Measurements from ENCODE around the gene LMBR1L.
A peak's percentile ranks its signal among the peaks of the same experiment; 100 is the strongest.

The LMBR1L gene

DNA sequence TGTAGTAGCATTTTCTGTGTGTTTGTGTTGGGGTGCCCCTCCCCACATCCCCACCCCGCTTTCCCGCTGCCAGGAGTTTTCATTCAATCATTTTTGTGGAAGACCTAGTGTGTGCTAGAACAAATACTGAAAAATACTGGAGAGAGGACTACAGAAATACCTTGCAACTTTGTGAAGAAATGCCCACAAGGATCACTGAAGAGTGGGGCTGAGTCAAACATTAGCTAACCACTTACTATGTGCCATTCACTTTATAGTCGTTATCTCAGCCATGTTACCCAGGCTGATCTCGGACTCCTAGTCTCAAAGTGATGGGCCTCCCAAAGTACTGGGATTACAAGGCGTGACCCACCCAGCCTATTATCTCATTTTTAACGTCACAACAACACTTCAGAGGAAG is 559 bp upstream of the LMBR1L start:
- no peak for DNase-seq (ENCODE audit: low spot score)

DNA sequence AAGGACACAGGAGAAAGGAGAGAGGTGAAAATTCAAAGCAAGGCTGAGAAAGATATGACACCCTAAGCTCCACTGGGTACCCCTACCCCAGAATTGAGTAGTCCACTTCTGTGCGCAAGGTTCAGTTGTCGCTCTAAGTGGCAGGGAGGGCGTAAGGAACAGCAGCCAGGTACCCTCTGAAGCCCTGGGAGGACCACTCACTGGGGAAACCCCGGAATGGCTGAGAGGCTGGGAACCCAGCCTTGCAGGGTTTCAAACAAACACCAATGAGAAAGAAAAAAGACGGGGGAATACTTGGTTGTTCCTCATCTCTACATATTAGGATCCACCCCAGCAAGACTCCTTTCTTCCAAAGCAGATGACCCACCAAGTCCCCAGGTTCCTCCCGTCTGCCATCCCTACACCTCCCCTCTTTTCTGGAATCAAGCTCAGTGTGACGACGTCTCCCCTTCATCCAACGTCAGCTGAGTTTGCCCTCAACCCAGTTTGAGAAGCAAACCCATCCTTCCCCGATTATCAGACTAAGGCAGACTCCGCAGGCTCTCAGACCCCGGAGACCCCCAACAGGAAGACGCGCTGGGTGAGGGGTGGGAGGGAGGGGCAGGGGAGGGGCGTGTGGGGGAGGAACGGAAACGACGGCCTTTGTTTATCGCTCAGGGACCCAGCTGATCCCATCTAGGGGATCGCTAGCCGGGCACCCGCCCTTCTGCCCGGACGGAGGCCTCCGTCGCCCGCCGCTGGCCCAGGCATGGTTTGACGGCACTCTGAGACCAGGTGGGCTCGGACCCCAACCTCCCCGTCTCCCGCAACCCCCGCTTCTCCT is 795 bp downstream of the LMBR1L start:
- DNase-seq (ENCODE audit: low spot score): no peak

DNA sequence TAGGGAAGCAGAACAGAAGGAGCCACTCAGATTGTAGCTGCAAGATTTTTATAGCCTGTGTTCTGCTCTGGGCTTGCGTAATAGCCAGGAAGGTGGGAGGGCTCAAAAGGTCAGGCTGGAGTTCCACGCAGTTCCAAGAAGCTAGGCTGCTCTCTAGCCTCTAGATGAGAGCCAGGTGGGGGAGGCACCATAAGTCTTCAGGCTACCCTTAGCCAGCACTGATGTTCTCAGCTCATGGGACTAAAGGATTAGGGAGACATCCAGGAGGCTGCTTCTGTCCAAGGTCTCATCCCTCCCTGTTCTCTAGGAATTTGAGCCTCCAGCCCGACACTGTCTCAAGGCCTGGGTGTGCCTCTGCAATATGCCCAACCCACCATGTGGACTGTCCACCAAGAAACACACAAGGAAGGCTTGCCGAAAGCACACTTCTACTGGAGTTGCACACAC is 1.7 kb downstream of the LMBR1L start:
- DNase-seq (ENCODE audit: low spot score): no peak

DNA sequence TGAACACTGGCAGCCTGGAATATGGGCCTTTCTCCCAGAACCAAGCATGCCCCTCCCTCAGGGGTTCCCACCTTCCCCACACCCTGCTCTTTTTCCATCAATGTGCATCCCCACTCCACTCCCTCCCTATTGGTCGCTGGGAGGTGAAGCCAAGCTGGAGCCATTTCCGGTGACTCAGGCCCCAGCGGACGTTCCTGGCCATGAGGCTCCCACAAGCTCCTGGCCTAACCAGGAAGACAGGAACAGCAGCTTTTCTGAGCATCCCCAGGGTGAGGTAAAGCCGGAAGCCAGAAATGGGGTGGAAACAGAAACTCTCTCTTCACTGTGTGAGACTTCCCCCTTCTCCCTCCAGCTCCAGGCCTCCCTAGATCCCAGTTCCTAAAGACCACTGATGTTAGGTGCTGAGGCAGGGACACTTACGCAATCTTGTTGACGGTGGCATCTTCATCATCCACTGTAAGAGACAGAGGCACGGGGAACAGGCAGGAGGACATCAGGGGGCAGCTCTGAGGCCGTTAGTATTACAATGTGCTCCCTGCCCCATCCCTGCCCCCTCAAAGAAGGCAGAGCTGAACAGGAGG is 5.1 kb downstream of the LMBR1L start:
- no peak for DNase-seq (ENCODE audit: low spot score)

DNA sequence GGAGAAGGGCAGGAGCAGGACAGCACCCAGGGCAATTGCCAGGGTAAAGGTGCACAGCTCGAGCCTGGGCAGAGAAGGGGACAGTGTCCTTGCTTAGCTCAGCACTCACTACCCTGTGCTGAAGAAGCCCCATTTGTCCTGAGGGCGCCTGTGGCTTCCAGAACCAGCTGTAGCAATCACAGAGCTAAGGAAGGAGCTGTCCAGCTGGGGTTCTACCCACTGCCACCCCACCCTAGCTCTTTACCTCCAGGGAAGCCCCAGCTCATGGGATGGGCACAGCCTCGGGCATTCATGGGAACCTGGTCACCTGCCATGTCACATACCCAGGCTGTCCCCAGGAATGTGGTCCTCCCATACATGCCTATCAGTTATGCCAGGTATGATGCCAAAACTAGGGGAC is 5.8 kb downstream of the LMBR1L start:
- no peak for DNase-seq (ENCODE audit: low spot score)

DNA sequence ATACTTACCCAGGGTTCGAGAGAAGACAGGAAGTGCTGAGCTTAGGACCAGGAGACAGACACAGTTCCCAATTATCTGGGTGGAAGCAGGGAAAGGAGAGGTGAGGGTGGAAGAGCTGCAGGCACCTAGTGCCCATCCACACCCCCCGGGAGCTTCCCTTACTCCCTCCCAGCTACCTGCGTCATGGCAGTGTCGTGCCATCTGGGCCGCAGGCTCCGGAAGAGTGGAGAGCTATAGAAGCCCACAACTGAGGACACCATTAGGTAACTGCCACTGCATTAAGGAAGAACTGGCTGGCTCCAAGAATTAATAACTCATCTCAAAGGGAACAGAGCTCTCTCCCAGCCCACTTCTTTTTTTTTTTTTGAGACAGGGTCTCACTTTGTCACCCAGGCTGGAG is 10.3 kb downstream of the LMBR1L start:
- no peak for DNase-seq (ENCODE audit: low spot score)

DNA sequence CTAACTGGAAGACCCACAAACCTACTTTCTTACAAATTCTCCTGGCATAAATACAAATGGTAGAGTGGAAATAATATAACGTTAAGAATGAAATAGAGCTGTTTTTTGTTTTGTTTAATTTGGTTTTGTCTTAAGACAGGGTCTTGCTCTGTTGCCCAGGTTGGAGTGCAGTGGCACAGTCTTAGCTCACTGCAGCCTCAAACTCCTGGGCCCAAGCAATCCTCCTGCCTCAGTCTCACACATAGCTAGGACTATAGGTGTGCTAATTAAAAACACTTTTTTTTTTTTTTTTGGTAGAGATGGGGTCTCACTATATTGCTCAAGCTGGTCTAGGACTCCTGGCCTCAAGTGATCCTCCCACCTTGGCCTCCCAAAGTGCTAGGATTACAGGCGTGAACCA is 11.9 kb downstream of the LMBR1L start:
- no peak for DNase-seq (ENCODE audit: low spot score)

DNA sequence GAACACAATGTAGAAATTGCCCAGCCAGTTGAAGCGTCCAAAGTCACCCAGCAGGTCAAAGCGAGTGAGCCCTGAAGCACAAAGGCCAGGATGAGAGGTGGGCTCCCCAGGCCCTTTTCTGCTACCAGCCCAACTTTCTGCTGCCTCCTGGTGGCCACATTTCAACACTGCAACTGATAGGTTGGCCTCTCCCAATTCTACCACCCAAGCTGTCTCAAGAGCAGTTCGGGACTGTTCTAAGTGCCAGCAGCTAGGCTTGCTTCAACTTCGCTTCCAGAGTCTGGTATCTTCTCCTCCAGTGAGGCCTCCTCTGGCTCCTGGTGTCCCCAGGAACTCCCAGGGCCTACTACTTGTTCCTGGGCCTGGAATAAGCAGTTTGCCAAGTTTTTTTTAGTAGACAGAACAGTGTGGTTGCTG is 12.6 kb downstream of the LMBR1L start:
- DNase-seq (ENCODE audit: low spot score): peak; percentile 58

DNA sequence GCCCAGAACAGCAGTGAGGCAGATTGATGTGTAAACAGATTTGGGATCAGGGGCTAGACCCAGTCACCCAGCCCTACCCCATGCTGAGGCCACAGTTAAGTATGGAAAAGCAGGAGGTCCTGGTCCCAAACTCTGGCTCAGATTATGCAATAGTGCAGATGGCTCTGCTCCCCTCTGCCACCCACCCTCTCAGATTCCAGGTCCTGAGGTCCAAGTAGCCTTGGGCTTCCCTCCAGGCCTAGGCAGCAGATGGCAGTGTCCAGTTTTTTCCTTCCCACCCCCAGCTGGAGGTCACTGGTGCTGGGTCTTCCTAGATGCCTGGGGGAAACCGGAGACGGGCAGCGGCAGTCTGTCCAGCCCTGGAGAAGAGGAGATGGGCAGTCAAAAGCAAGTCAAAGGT is 13.3 kb downstream of the LMBR1L start:
- DNase-seq (ENCODE audit: low spot score): no peak

DNA sequence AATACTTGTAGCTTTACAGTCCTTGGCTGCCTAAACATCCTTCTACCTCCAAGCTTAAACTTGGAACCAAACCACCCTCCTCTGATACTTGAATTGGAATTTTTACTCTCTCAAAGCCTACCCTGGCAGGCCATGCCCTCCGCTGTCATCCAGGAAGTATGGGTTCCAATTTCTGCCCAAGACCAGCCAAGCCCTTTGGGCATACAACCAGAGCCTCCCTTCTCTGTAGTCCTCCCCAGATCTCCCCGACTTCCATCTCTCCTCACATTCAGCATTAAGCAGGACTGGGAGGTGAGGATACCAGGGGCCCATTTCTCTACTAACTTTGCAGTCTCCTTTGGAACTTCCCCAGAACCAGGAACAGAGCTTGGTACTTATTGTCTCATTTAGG is 15.7 kb downstream of the LMBR1L start:
- no peak for DNase-seq (ENCODE audit: low spot score)

DNA sequence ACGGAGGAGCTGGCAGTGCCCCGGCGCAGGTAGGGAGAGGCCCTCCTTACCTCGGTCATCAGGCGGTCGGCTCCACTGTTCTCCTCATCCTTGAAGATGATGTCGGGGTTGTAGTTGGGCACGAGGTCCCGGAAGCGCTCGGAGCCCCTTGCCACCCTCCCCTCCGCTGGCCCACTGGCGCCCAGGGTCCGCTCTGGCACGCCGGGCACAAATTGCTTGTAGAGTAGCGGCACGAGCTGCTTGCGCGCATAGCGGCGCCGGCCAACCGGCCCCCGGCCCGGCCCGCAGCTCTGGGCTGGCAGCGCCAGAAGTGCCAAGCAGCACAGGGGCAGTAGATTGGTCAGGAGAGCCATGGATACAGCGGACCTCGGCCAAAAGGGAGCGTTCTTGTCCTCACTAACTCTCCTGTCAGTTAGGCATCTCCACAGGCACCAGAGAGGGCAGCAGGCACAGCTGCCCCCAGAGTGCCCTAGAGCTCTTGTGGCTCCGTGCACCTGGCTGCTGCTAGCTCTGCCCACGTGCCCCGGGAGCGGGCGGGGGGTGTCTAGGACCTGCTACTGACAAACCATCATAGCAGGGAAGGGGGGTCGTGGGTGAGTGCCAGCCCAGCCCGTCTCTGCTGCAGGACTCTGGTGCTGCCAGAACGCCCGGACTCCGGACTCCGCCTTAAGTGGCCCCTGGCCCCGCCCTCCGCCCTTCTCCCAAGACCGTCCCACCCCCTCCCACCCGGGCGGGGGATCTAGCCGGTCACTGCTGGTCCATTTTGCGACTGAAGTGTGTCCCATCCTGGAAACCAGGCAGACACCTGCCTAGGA is 16.3 kb downstream of the LMBR1L start, which contains the start of gene DHH:
TSS of gene DHH (minus strand) at position 642 of the 815 bp plus-strand sequence. CDS start at position 353, 289 bp downstream.
- no peak for DNase-seq (ENCODE audit: low spot score)

DNA sequence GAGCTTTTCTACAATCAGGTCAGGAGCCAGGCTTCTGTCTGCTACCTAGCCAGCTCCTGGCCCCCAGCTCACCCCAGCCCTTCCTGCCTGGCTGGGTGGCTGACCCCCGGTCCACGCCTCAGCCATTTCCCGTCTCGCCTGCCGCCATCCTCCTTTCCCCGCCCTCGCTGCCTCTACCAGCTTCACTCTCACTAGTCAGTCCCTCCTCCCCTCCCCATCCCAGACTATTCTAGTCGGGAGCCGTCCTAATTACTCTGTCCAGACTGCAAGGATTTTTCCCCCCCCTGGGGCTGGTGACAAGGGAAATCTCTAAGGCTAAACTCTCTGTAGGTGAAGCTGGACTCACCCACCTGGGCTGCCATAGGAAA is 16.9 kb downstream of the LMBR1L start:
- no peak for DNase-seq (ENCODE audit: low spot score)

DNA sequence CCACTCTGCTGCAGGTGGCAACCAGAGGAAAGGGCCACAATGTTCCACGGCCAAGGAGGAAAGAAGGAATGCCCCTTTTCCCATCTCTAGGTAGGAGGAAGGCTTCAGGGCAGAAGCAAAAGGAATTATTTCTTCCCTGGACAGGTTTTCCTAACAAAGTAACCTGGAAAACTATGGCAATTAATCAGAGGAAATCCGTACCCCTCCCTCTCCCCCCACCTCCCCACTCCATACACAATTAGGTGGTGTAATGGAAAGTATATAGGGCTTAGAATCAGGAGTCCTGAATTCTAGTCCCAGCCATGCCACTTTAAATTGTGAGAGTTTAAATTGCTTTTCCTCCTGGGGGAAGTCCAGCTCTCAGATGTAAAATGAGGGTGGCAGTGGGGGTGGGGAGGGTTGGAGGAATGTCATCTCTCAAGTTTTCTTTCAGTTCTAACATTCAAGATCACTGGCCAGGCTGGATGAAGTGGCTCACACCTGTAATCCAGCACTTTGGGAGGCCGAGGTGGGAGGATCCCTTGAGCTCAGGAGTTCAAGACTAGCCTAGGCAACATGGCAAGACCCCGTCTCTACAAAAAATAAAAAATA is 17.7 kb downstream of the LMBR1L start:
- DNase-seq (ENCODE audit: low spot score): no peak

DNA sequence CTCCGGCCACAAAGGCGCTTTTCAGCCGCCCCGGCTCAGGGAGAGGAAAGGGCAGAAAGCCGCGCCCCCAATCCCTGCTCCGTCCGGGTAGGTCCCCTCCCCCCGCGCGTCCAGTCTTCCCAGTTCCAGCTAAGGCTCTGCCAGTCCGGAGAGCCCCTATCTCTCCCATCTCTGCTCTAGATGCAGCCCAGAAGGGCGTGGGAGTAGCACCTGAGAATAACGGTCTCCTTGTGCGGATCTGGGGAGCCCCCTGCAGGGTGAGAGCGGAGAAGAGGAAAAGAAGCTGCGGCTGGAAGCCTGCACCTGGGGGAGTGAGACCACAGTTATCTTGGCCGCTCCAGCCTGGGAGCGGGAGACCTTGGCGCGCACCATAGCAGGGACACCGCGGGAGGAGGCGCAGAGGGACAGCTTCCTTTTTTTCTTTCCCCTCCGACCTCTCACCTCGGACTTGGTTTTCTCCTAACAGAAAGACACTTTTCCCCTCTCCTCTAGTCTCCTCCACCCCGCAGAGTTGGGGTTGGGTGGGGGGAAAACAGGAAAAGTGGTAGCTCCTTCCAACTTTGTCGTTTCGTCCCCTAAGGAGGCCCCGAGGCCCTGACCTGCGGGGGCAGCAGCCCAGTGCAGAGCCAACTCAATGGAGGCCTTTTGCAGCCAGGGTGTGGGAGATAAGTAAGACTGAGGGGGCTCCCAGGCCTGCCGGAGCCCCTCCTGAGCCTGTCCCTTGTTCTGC is 18.4 kb downstream of the LMBR1L start:
- DNase-seq (ENCODE audit: low spot score): peak; percentile 74

DNA sequence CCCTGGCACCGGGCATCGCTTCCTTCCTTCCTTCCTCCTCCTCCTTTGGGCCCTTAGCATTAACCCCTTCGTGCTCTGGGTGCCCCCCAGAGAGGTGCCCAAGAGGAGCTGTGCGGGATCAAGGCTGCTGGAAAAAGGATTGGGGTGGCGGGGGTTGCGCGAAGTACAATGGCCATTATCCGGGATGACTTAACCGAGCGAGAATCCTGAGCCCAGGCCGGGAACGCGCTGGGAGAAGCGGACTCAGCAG is 18.9 kb downstream of the LMBR1L start:
- DNase-seq (ENCODE audit: low spot score): no peak

DNA sequence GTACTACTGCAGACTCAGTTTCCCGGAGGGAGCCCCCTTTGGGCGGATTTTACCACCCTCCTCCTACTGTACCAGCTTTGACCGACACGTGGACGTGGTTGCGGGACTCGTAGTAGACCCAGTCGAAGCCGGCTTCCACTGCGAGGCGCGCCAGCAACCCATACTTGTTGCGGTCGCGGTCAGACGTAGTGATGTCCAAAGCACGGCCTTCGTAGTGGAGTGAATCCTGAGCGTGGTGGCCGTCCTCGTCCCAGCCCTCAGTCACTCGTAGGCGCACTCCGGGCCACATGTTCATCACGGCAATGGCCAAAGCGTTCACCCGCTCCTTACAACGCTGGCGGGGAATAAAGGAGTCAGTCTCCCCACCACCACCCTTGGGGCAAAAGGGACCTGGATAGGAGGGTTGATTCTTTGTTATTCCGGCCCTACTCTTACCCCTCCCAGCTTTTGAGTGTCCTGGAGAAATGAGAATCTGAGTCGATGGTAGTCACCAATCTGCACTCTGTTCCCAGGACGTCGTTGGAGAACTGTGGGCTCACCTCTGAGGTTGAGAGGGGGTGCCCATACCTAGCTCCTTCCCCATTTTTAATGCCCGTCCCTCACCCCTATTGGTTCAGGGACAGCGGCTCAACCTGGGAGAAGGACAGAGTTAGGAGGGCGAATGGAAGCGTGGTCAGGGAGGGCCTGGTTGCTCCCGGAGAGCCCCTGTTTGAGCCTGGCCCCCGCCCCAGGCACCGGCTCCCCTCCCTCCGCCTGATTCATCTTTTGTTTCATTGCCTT is 19.4 kb downstream of the LMBR1L start:
- no peak for DNase-seq (ENCODE audit: low spot score)

DNA sequence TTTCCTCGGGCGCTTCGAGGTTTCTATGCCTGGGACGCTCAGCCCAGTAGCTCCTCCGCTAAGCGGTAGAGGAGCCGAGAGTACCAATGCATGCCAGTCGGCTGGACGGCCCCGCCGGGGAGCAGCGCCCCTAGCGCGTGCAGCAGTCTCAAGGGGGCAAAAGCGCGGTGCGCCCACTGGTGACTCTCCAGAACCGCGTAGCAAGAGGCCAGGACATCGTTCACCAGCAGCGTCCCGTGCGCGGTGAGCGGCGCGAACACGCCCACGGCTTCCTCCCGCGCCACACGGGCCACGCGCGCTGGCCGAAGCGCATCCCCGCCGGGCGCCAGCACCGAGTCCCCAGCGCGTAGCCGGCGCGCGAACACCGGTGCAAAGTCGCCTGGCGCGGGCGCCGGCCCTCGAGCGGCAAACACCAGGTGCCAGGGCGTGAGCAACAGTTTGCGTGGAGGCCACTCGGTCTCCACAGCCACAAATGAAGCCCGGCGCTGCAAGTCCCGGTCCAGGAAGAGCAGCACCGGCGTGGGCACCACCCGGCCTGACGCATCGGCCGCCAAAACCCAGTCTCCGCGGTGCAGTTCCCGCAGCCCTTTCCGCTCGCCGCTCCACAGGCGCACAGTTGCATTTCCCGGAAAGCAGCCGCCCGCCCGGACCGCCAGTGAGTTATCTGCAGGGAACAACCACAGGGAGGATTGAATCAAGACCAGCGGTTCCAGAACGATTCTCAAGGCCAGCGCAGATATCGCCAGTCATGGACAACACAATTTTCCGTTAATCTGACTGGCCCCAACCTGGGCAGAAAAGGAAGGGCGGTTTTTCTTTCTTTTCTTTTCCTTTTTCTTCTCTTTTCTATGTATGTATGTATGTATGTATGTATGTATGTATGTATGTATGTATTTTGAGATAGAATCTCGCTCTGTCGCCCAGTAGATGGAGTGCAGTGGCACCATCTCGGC is 20.6 kb downstream of the LMBR1L start:
- no peak for DNase-seq (ENCODE audit: low spot score)

DNA sequence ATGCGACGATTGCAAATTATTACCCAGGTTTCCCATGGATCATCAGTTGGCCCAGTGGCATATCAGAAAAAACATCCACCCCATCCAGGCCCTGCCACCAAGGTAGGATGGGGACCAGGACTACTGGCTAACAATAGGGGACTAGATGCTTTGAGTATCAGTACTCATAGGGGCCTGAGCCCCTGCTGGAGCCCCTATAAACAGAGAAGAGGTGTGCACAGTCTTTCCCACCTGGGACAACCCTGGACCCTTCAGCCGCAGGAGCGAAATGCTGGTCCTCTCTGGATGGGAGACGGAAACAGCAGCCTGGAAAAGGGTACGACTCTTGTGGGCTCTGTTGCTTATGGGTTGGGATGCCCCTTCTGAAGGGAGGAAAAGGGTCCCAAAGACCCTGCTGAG is 21.7 kb downstream of the LMBR1L start:
- no peak for DNase-seq (ENCODE audit: low spot score)

DNA sequence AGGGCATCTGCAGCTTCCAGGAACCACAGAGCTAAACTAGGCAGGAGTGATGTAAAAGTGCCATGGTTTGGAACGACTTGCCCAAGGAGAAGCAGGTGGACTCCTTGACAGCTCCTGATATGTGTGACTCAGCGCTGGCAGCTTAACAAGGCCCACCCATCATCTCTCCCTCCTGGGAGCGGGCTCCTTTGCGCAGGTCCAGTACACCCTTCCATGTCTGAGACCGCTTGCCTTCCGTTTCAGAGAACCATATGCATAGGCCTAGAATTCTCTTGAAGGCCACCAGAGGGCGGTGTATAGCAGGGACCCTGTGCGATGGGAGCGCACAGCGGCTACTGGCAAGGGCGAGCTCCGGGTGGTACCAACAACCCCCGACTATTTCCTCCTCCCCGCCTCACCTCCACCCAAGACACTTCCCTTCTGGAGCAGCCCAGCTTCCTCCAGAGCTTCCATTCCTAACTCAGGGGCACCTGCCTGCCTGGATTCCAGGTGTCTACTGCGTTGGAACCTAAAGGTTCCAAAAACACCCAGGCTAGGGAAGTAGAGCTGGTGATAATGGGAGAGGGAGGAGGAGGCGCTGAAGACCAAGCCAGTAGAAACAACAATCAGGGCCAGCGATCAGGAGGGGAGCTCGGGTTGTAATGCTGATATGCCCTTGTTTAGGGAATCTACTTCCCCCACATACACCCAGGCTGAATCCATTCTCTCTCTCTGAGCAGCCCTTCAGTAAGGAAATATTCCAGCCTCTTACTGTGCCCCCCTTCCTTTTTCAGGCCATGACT is 22.3 kb downstream of the LMBR1L start:
- DNase-seq (ENCODE audit: low spot score): peak; percentile 91

Data from SK-N-DZ (cell line).